ENCODE data around the gene SOD1. TPM values are rescaled to one million over a fixed set of nuclear protein-coding genes. Genes with fewer than 3 reads are reported as not detected.
A peak's percentile ranks its signal among the peaks of the same experiment; 100 is the strongest.
"Not testable (repeated sequence)": the region's sequence is repeated elsewhere in the genome, so short reads cannot be mapped to it uniquely, and the experiment has no call there.

SOD1 gene
- total and polyA plus RNA-seq, 3 experiments from 2014 or later: 309 to 542 (median 311) TPM

DNA sequence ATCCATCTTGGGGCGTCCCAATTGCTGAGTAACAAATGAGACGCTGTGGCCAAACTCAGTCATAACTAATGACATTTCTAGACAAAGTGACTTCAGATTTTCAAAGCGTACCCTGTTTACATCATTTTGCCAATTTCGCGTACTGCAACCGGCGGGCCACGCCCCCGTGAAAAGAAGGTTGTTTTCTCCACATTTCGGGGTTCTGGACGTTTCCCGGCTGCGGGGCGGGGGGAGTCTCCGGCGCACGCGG is 282 bp upstream of the SOD1 start:
- peaks cover 9% of the 10 kb centered on the region for H3K36me3 ChIP-seq (ENCODE audit: insufficient read depth, low read length)
- Mint-ChIP-seq H3K4me3 (peak overlapping the region; percentile 94 to 100 (median 100)), H3K27ac (peak overlapping the region; percentile 82 to 100 (median 99)), H3K4me1 (peaks cover 60 to 84% (median 71%) of the 10 kb centered on the region in 3 donors), H3K27me3 (peaks cover 0 to 3% of the 10 kb centered on the region in 2 donors), H3K36me3 (peaks cover 0 to 41% (median 2%) of the 10 kb centered on the region in 3 donors), H3K9me3 (no peaks in the 10 kb centered on the region)
- H3K27me3 ChIP-seq (ENCODE audit: insufficient read depth, low read length, poor library complexity, severe bottlenecking): no peaks in the 10 kb centered on the region
- peaks cover 51% of the 10 kb centered on the region for H3K4me1 ChIP-seq (ENCODE audit: insufficient read depth, low read length)
- ChIA-PET POLR2A (no interaction called here), CTCF (no interaction called here)
- H3K4me3 ChIP-seq (ENCODE audit: low read length): peak overlapping the region; percentile 75
- H3K9me3 ChIP-seq (ENCODE audit: low read length): no peaks in the 10 kb centered on the region
- DNase-seq: no peak
- H3K27ac ChIP-seq (ENCODE audit: low read depth, low read length): peak overlapping the region; percentile 89

DNA sequence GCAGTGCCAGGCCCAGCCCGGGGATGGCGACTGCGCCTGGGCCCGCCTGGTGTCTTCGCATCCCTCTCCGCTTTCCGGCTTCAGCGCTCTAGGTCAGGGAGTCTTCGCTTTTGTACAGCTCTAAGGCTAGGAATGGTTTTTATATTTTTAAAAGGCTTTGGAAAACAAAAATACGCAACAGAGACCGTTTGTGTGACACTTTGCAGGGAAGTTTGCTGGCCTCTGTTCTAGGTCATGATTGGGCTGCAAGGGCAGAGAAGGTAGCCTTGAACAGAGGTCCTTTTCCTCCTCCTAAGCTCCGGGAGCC is 719 bp downstream of the SOD1 start:
- H3K4me1 ChIP-seq (ENCODE audit: insufficient read depth, low read length): peaks cover 58% of the 10 kb centered on the region
- H3K4me1 Mint-ChIP-seq: peaks cover 61 to 87% (median 73%) of the 10 kb centered on the region in 3 donors
- H3K4me3 Mint-ChIP-seq: peak overlapping the region; percentile 89 to 96 (median 95)
- H3K36me3 ChIP-seq (ENCODE audit: insufficient read depth, low read length): peaks cover 10% of the 10 kb centered on the region
- peak overlapping the region; percentile 82 to 96 (median 91) for H3K27ac Mint-ChIP-seq
- CTCF ChIA-PET: no interaction called here
- H3K27me3 Mint-ChIP-seq: peaks cover 0 to 3% of the 10 kb centered on the region in 2 donors
- no peaks in the 10 kb centered on the region for H3K27me3 ChIP-seq (ENCODE audit: insufficient read depth, low read length, poor library complexity, severe bottlenecking)
- no peaks in the 10 kb centered on the region for H3K9me3 ChIP-seq (ENCODE audit: low read length)
- peak in 1 of 5 donors; percentile 39 for DNase-seq
- peak overlapping the region; percentile 75 for H3K4me3 ChIP-seq (ENCODE audit: low read length)
- H3K36me3 Mint-ChIP-seq: peaks cover 0 to 49% (median 6%) of the 10 kb centered on the region in 3 donors
- H3K9me3 Mint-ChIP-seq: no peaks in the 10 kb centered on the region
- peak overlapping the region; percentile 59 for H3K27ac ChIP-seq (ENCODE audit: low read depth, low read length)
- POLR2A ChIA-PET: interaction anchor here (1.5 kb wide), 1 partner anchor 9 kb away, joined by 3 read pairs; no protein-coding TSS in a partner anchor

DNA sequence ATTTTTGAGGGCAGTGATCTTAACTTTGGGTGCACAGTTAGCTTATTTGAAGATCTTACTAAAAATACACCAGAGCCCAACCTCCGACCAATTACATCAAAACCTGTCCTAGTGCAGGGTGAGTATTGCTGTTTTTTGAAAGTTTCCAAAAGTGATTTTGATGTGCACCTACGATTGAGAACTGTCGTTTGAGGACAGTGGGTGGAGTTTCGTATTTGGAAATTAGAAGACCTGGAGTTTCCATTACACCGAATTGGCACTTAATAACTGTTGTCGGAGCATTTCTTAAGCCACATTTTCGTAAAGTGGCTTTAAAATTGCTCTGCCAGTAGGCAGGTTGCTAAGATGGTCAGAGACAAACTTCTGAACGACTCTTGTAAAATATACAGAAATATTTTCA is 1.1 kb downstream of the SOD1 start:
- Mint-ChIP-seq H3K4me1 (peaks cover 61 to 87% (median 73%) of the 10 kb centered on the region in 3 donors), H3K36me3 (peaks cover 0 to 52% (median 9%) of the 10 kb centered on the region in 3 donors), H3K4me3 (peak overlapping the region; percentile 89 to 96 (median 95)), H3K27ac (peak overlapping the region; percentile 82 to 96 (median 91)), H3K9me3 (no peaks in the 10 kb centered on the region), H3K27me3 (peaks cover 0 to 3% of the 10 kb centered on the region in 2 donors)
- Histone ChIP-seq H3K9me3 (ENCODE audit: low read length) (no peaks in the 10 kb centered on the region), H3K36me3 (ENCODE audit: insufficient read depth, low read length) (peaks cover 12% of the 10 kb centered on the region), H3K27ac (ENCODE audit: low read depth, low read length) (peak overlapping the region; percentile 59), H3K27me3 (ENCODE audit: insufficient read depth, low read length, poor library complexity, severe bottlenecking) (no peaks in the 10 kb centered on the region), H3K4me3 (ENCODE audit: low read length) (peak overlapping the region; percentile 75), H3K4me1 (ENCODE audit: insufficient read depth, low read length) (peaks cover 58% of the 10 kb centered on the region)
- ChIA-PET CTCF (no interaction called here), POLR2A (interaction anchor here (1.5 kb wide), 1 partner anchor 8 kb away, joined by 3 read pairs; no protein-coding TSS in a partner anchor)
- no peak for DNase-seq

DNA sequence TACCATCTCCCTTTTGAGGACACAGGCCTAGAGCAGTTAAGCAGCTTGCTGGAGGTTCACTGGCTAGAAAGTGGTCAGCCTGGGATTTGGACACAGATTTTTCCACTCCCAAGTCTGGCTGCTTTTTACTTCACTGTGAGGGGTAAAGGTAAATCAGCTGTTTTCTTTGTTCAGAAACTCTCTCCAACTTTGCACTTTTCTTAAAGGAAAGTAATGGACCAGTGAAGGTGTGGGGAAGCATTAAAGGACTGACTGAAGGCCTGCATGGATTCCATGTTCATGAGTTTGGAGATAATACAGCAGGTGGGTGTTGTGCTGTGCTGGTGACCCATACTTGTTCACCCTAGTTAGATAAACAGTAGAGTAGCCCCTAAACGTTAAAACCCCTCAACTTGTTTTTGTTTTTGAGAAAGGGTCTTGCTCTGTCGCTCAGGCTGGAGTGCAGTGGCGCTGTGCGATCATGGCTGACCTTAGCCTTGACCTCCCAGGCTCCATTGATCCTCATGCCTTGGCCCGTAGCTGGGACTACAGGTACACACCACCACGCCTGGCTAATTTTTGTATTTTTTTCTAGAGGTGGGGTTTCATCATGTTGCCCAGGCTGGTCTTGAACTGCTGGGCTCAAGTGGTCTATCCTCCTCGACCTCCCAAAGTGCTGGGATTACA is 4.2 kb downstream of the SOD1 start:
- H3K36me3 Mint-ChIP-seq: peaks cover 0 to 82% (median 10%) of the 10 kb centered on the region in 3 donors
- no peaks in the 10 kb centered on the region for H3K9me3 Mint-ChIP-seq
- peaks cover 69 to 95% (median 86%) of the 10 kb centered on the region in 3 donors for H3K4me1 Mint-ChIP-seq
- peaks cover 35% of the 10 kb centered on the region for H3K36me3 ChIP-seq (ENCODE audit: insufficient read depth, low read length)
- H3K27ac Mint-ChIP-seq: peak overlapping the region in 6 of 8 donors; percentile 47 to 81 (median 54)
- no peak overlapping the region for H3K27ac ChIP-seq (ENCODE audit: low read depth, low read length)
- H3K4me3 Mint-ChIP-seq: peak overlapping the region in 2 of 7 donors; percentile 29 to 52
- peaks cover 0 to 3% of the 10 kb centered on the region in 2 donors for H3K27me3 Mint-ChIP-seq
- no peaks in the 10 kb centered on the region for H3K27me3 ChIP-seq (ENCODE audit: insufficient read depth, low read length, poor library complexity, severe bottlenecking)
- ChIA-PET CTCF (no interaction called here), POLR2A (no interaction called here)
- H3K4me3 ChIP-seq (ENCODE audit: low read length): no peak overlapping the region
- no peaks in the 10 kb centered on the region for H3K9me3 ChIP-seq (ENCODE audit: low read length)
- DNase-seq: no peak
- peaks cover 59% of the 10 kb centered on the region for H3K4me1 ChIP-seq (ENCODE audit: insufficient read depth, low read length)

DNA sequence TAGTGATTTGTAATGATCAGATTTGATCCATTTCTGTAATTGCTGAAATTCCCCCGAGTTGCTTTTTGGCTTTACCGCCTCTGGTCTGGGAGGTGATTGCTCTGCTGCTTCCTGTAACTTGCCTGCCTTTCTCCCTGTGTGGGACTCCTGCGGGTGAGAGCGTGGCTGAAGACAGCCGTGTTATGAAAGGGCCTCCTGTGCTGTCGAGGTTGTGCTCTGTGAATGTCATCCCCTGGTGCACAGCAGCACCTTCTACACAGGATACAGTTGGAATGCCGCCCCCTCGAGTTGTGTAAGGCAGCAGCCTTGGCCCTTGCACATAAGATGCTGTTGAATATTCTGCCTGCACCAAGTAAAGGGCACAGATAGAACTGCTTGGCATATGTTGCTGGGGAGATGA is 5.9 kb downstream of the SOD1 start:
- Mint-ChIP-seq H3K4me3 (peak overlapping the region; percentile 8 to 66 (median 42)), H3K36me3 (peaks cover 0 to 89% (median 8%) of the 10 kb centered on the region in 3 donors), H3K27ac (peak overlapping the region; percentile 52 to 88 (median 70)), H3K27me3 (peaks cover 0 to 1% of the 10 kb centered on the region in 2 donors), H3K9me3 (no peaks in the 10 kb centered on the region), H3K4me1 (peaks cover 61 to 89% (median 82%) of the 10 kb centered on the region in 3 donors)
- Histone ChIP-seq H3K27ac (ENCODE audit: low read depth, low read length) (no peak overlapping the region), H3K4me3 (ENCODE audit: low read length) (peak overlapping the region; percentile 16), H3K9me3 (ENCODE audit: low read length) (no peaks in the 10 kb centered on the region), H3K36me3 (ENCODE audit: insufficient read depth, low read length) (peaks cover 39% of the 10 kb centered on the region), H3K4me1 (ENCODE audit: insufficient read depth, low read length) (peaks cover 54% of the 10 kb centered on the region), H3K27me3 (ENCODE audit: insufficient read depth, low read length, poor library complexity, severe bottlenecking) (no peaks in the 10 kb centered on the region)
- POLR2A ChIA-PET: no interaction called here
- no peak for DNase-seq
- CTCF ChIA-PET: no interaction called here

DNA sequence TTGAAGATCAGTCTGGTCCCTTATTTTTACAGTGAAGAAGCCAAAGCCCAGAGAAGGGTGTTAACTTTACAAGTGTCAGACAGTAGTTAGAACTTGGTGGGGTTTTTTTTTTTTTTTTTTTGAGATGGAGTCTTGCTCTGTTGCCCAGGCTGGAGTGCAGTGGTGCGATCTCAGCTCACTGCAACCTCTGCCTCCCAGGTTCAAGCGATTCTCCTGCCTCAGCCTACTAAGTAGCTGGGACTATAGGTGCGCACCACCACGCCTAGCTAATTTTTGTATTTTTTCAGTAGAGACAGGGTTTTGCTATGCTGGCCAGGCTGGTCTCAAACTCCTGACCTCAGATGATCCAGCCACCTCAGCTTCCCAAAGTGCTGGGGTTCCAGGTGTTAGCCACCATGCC is 6.4 kb downstream of the SOD1 start:
- H3K9me3 Mint-ChIP-seq; DNase-seq; H3K4me3 ChIP-seq (ENCODE audit: low read length); H3K27ac ChIP-seq (ENCODE audit: low read depth, low read length); POLR2A ChIA-PET; H3K27me3 Mint-ChIP-seq; CTCF ChIA-PET; H3K27me3 ChIP-seq (ENCODE audit: insufficient read depth, low read length, poor library complexity, severe bottlenecking); H3K9me3 ChIP-seq (ENCODE audit: low read length): not testable (repeated sequence)
- H3K36me3 ChIP-seq (ENCODE audit: insufficient read depth, low read length): peaks cover 41% of the 10 kb centered on the region
- peaks cover 50% of the 10 kb centered on the region for H3K4me1 ChIP-seq (ENCODE audit: insufficient read depth, low read length)
- Mint-ChIP-seq H3K36me3 (peaks cover 0 to 89% (median 8%) of the 10 kb centered on the region in 3 donors), H3K27ac (peak overlapping the region; percentile 52 to 88 (median 70)), H3K4me3 (peak overlapping the region in 3 of 7 donors; percentile 45 to 63 (median 61)), H3K4me1 (peaks cover 56 to 84% (median 77%) of the 10 kb centered on the region in 3 donors)

DNA sequence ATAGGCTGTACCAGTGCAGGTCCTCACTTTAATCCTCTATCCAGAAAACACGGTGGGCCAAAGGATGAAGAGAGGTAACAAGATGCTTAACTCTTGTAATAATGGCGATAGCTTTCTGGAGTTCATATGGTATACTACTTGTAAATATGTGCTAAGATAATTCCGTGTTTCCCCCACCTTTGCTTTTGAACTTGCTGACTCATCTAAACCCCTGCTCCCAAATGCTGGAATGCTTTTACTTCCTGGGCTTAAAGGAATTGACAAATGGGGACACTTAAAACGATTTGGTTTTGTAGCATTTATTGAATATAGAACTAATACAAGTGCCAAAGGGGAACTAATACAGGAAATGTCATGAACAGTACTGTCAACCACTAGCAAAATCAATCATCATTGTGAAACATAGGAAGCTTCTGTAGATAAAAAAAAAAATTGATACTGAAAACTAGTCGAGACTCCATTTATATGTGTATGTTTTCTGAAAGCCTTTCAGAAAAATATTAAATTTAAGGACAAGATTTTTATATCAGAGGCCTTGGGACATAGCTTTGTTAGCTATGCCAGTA is 7.0 kb downstream of the SOD1 start:
- Histone ChIP-seq H3K4me1 (ENCODE audit: insufficient read depth, low read length) (peaks cover 43% of the 10 kb centered on the region), H3K4me3 (ENCODE audit: low read length) (no peak overlapping the region), H3K9me3 (ENCODE audit: low read length) (no peaks in the 10 kb centered on the region), H3K27ac (ENCODE audit: low read depth, low read length) (no peak overlapping the region), H3K36me3 (ENCODE audit: insufficient read depth, low read length) (peaks cover 41% of the 10 kb centered on the region), H3K27me3 (ENCODE audit: insufficient read depth, low read length, poor library complexity, severe bottlenecking) (no peaks in the 10 kb centered on the region)
- H3K27me3 Mint-ChIP-seq: peaks cover 0 to 1% of the 10 kb centered on the region in 2 donors
- H3K9me3 Mint-ChIP-seq: no peaks in the 10 kb centered on the region
- H3K36me3 Mint-ChIP-seq: peaks cover 0 to 89% (median 10%) of the 10 kb centered on the region in 3 donors
- no peak for DNase-seq
- no peak overlapping the region for H3K4me3 Mint-ChIP-seq
- ChIA-PET POLR2A (no interaction called here), CTCF (interaction anchor here (1.0 kb wide), 1 partner anchor 21 kb away, joined by 4 read pairs; no protein-coding TSS in a partner anchor)
- peak overlapping the region; percentile 20 to 88 (median 74) for H3K27ac Mint-ChIP-seq
- H3K4me1 Mint-ChIP-seq: peaks cover 53 to 80% (median 74%) of the 10 kb centered on the region in 3 donors

DNA sequence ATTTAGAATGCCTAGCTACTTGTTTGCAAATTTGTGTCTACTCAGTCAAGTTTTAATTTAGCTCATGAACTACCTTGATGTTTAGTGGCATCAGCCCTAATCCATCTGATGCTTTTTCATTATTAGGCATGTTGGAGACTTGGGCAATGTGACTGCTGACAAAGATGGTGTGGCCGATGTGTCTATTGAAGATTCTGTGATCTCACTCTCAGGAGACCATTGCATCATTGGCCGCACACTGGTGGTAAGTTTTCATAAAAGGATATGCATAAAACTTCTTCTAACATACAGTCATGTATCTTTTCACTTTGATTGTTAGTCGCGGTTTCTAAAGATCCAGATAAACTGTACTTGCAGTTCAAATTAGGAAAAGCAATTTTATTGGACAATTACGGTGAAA is 7.6 kb downstream of the SOD1 start:
- DNase-seq: no peak
- Mint-ChIP-seq H3K27me3 (no peaks in the 10 kb centered on the region), H3K4me3 (no peak overlapping the region), H3K27ac (peak overlapping the region in 6 of 8 donors; percentile 8 to 81 (median 69)), H3K36me3 (peaks cover 0 to 88% (median 10%) of the 10 kb centered on the region in 3 donors), H3K4me1 (peaks cover 49 to 80% (median 71%) of the 10 kb centered on the region in 3 donors), H3K9me3 (peaks cover 0 to 1% (median 0%) of the 10 kb centered on the region in 5 donors)
- H3K4me3 ChIP-seq (ENCODE audit: low read length): no peak overlapping the region
- H3K27ac ChIP-seq (ENCODE audit: low read depth, low read length): no peak overlapping the region
- POLR2A ChIA-PET: no interaction called here
- H3K9me3 ChIP-seq (ENCODE audit: low read length): no peaks in the 10 kb centered on the region
- peaks cover 37% of the 10 kb centered on the region for H3K4me1 ChIP-seq (ENCODE audit: insufficient read depth, low read length)
- CTCF ChIA-PET: interaction anchor here (1.0 kb wide), 1 partner anchor 20 kb away, joined by 4 read pairs; no protein-coding TSS in a partner anchor
- peaks cover 41% of the 10 kb centered on the region for H3K36me3 ChIP-seq (ENCODE audit: insufficient read depth, low read length)
- H3K27me3 ChIP-seq (ENCODE audit: insufficient read depth, low read length, poor library complexity, severe bottlenecking): no peaks in the 10 kb centered on the region
